Ovary (tissue), 3 donors: ENCODE data around the gene XRCC3.

Source experiments
- POLR2A ChIP-seq: fragments of 450-650 bp; IDR thresholded peaks from one replicate; pipeline ENCODE4 v1.6.1; 2017; ENCODE audit warnings: antibody characterized with exemption, mild to moderate bottlenecking, moderate library complexity
- TF ChIP-seq, protein P1 (sequence below), 3 donors: fragments of 450-650 bp in 2 of 3; fragments of 200-600 bp in 1 of 3; IDR thresholded peaks; one replicate each; pipeline versions ENCODE4 v1.5.1 to v1.8.0; 2016 to 2022; ENCODE audit warnings: antibody characterized with exemption in 3 of 3, mild to moderate bottlenecking in 1 of 3
- donor health status: DM: no; HTN: no; CAD: no.

DNA sequence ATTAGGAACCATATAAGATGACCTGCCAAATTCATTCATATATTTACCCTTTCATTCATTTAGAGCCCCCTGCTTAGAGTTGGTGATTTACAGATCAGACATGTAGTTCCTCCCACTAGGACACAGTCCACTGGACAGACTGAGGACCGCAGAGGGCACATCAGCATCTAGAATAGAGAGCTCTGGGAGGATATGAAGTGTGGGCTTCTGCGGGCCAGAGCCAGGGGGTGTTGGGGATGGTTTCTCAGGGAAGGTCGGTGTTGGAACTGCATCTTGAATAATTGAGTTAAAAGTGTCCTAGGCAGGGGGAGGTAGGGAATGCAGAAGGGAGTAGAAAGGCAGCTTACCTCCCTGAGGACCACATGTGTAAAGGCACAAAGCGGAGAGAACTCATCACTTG is 43.3 kb downstream of the XRCC3 start:
- TF ChIP-seq, protein P1, sequence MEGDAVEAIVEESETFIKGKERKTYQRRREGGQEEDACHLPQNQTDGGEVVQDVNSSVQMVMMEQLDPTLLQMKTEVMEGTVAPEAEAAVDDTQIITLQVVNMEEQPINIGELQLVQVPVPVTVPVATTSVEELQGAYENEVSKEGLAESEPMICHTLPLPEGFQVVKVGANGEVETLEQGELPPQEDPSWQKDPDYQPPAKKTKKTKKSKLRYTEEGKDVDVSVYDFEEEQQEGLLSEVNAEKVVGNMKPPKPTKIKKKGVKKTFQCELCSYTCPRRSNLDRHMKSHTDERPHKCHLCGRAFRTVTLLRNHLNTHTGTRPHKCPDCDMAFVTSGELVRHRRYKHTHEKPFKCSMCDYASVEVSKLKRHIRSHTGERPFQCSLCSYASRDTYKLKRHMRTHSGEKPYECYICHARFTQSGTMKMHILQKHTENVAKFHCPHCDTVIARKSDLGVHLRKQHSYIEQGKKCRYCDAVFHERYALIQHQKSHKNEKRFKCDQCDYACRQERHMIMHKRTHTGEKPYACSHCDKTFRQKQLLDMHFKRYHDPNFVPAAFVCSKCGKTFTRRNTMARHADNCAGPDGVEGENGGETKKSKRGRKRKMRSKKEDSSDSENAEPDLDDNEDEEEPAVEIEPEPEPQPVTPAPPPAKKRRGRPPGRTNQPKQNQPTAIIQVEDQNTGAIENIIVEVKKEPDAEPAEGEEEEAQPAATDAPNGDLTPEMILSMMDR (IDR thresholded peaks at IDR 0.05): no peak
- TF ChIP-seq POLR2A: no peak
